GM12878 (cell line): ENCODE measurements around the gene ANGPTL2. TPM values are rescaled to one million over a fixed set of nuclear protein-coding genes. Genes with fewer than 3 reads are reported as not detected.

ENCODE experiments used
- ATAC-seq: fragments of 200-7000 bp; cut with Tn5 transposase; 3 replicates; pipeline ENCODE4 v1.9.1; 2020; ENCODE audit warnings: mild to moderate bottlenecking, moderate library complexity
- BruUV-seq: library from RNA; stranded (reverse); fragments of 400-500 nt; replicated peaks from 2 replicates; lab custom pipeline; 2021; lab: Mats Ljungman, UMichigan
- CTCF ChIA-PET: fragments of 300-600 bp; sonication (Branson Sonifier 250); formaldehyde crosslinking; extraction: SDS; loops from one replicate; lab custom pipeline; 2021; ENCODE audit warnings: inconsistent platforms; lab: Yijun Ruan, JAX
- POLR2A ChIA-PET: fragments of 350-600 bp; formaldehyde crosslinking; extraction: SDS; loops from one replicate; lab custom pipeline; 2021; ENCODE audit warnings: inconsistent platforms; lab: Charles Lee
- RAD21 ChIA-PET: fragments of 300-600 bp; sonication (Branson Sonifier 250); formaldehyde crosslinking; loops from one replicate; lab custom pipeline; 2023; ENCODE audit warnings: antibody characterized with exemption; ENCODE audit not compliant: unreplicated experiment; lab: Charles Lee
- SMC1A ChIA-PET: fragments of 300-600 bp; sonication (Branson Sonifier 250); formaldehyde crosslinking; loops from one replicate; lab custom pipeline; 2023; ENCODE audit not compliant: unreplicated experiment, uncharacterized antibody; lab: Charles Lee
- DNase-seq: peaks from one replicate; pipeline ENCODE4 v3.0.0-alpha.2; 2011; ENCODE audit warnings: low read depth, low spot score
- FAIRE-seq: peaks from 3 replicates; lab custom pipeline; 2011; peaks lifted over from hg19 to GRCh38; lab: Jason Lieb, UNC
- H2AFZ ChIP-seq: 2 replicates; pipeline ENCODE4 v1.6.0; 2011; ENCODE audit warnings: low read depth, low read length, control low read depth; ENCODE audit not compliant: control insufficient read depth
- H3K27ac ChIP-seq: 2 replicates; pipeline ENCODE4 v1.5.1; 2011; ENCODE audit warnings: control low read depth; ENCODE audit not compliant: control insufficient read depth, insufficient read depth
- H3K27me3 ChIP-seq, 2 experiments: replicated peaks in 1 of 2; 2 replicates each; pipeline versions ENCODE4 v1.6.0 to v1.6.1; 2011; ENCODE audit warnings: low read length in 1 of 2; ENCODE audit not compliant: control insufficient read depth in 2 of 2, insufficient read depth in 2 of 2
- H3K36me3 ChIP-seq, 2 experiments: 2 replicates each; pipeline ENCODE4 v1.5.1; 2011; ENCODE audit warnings: low read length in 1 of 2; ENCODE audit not compliant: control insufficient read depth in 2 of 2, insufficient read depth in 2 of 2
- H3K4me1 ChIP-seq: 2 replicates; pipeline ENCODE4 v1.6.1; 2011; ENCODE audit warnings: mild to moderate bottlenecking, low read length, moderate library complexity, mixed read lengths; ENCODE audit not compliant: control insufficient read depth, insufficient read depth
- H3K4me2 ChIP-seq: 2 replicates; pipeline ENCODE4 v1.6.0; 2011; ENCODE audit warnings: control low read depth; ENCODE audit not compliant: control insufficient read depth, insufficient read depth
- H3K4me3 ChIP-seq: fragments of 200-600 bp; sonication (generic); 2 replicates; pipeline ENCODE4 v1.5.1; 2016
- H3K79me2 ChIP-seq: 2 replicates; pipeline ENCODE4 v1.6.0; 2011; ENCODE audit warnings: low read length; ENCODE audit not compliant: control insufficient read depth, insufficient read depth
- H3K9ac ChIP-seq: 2 replicates; pipeline ENCODE4 v1.8.0; 2011; ENCODE audit warnings: low read length, control low read depth, mixed read lengths; ENCODE audit not compliant: control insufficient read depth, insufficient read depth
- H3K9me3 ChIP-seq: replicated peaks from 3 replicates; pipeline ENCODE4 v1.5.1; 2011; ENCODE audit warnings: mild to moderate bottlenecking, low read length; ENCODE audit not compliant: control insufficient read depth, insufficient read depth
- H4K20me1 ChIP-seq: 2 replicates; pipeline ENCODE4 v1.6.0; 2011; ENCODE audit not compliant: control insufficient read depth, insufficient read depth
- BHLHE40 ChIP-seq, 2 experiments: fragments of 450-650 bp in 1 of 2; IDR thresholded peaks; 2 replicates each; pipeline ENCODE4 v1.6.1; 2011 to 2017; ENCODE audit warnings: low read depth in 2 of 2, borderline replicate concordance in 1 of 2, improper control_type of control experiment in 1 of 2, low read length in 1 of 2, mild to moderate bottlenecking in 1 of 2
- CBX3 ChIP-seq: fragments of 200-600 bp; sonication (generic); IDR thresholded peaks from 2 replicates; pipeline ENCODE4 v1.6.1; 2016; ENCODE audit warnings: low read depth, borderline replicate concordance
- CHD1 ChIP-seq: IDR thresholded peaks from 2 replicates; pipeline ENCODE4 v1.6.1; 2012; ENCODE audit warnings: low read depth, low read length, improper control_type of control experiment
- EED ChIP-seq: sonication (generic); IDR thresholded peaks from 2 replicates; pipeline ENCODE4 v1.6.1; 2016; ENCODE audit warnings: antibody characterized with exemption, low read depth
- FOXK2 ChIP-seq: fragments of 450-650 bp; IDR thresholded peaks from 2 replicates; pipeline ENCODE4 v1.6.1; 2017; ENCODE audit warnings: mild to moderate bottlenecking, moderate library complexity
- NR2F1 ChIP-seq: fragments of 450-650 bp; conservative IDR thresholded peaks from 2 replicates; pipeline ENCODE4 v1.6.1; 2017; ENCODE audit warnings: mild to moderate bottlenecking
- PAX8 ChIP-seq: fragments of 450-650 bp; IDR thresholded peaks from 2 replicates; pipeline ENCODE4 v1.6.1; 2017; ENCODE audit warnings: mild to moderate bottlenecking, moderate library complexity
- RB1 ChIP-seq: fragments of 450-650 bp; formaldehyde crosslinking; IDR thresholded peaks from 2 replicates; pipeline ENCODE4 v1.6.1; 2017; ENCODE audit warnings: mild to moderate bottlenecking, borderline replicate concordance
- RFX5 ChIP-seq: IDR thresholded peaks from 2 replicates; pipeline ENCODE4 v1.6.1; 2011; ENCODE audit warnings: low read depth, low read length, improper control_type of control experiment
- RUNX3 ChIP-seq: IDR thresholded peaks from 2 replicates; pipeline ENCODE4 v1.6.1; 2012; ENCODE audit warnings: low read length, inconsistent platforms
- SMC3 ChIP-seq: IDR thresholded peaks from 2 replicates; pipeline ENCODE4 v1.6.1; 2011; ENCODE audit warnings: low read length, improper control_type of control experiment, borderline replicate concordance
- WGBS: methylation state at CpG from one replicate; pipeline ENCODE4 v1.1.6; 2016; ENCODE audit warnings: low lambda C conversion rate; ENCODE audit not compliant: insufficient replicate concordance, insufficient coverage; ENCODE audit errors: missing lambda C conversion rate; 5-methylcytosine and 5-hydroxymethylcytosine counted together
- in situ Hi-C: fragments of 300-500 bp; cut with MboI; formaldehyde crosslinking; loops from 9 replicates; pipeline ENCODE4 v1.14.3; 2018; ENCODE audit warnings: mixed read lengths
- intact Hi-C: fragments of 100-400 bp; cut with micrococcal nuclease; formaldehyde crosslinking; loops from one replicate; pipeline ENCODE4 v1.14.2; 2022; ENCODE audit not compliant: unreplicated experiment
- polyA plus RNA-seq, 11 experiments: library from polyadenylated mRNA; depleted of rRNA in 4 of 11; unstranded in 6 of 11; stranded (reverse) in 5 of 11; fragments of >200 nt; fragmentation: Nextera tagmentation in 4 of 11; fragmentation: Illumina TruSeq in 1 of 11; extraction: Ambion mirVana in 4 of 11; extraction: Trizol in 1 of 11; gene quantifications; 1 replicate in 1 of 11; 2 replicates in 10 of 11; pipeline versions ENCODE4 v1.2.1 to v1.2.3, GENCODE V29; 2011 to 2016; ENCODE audit warnings: inconsistent platforms in 2 of 11, missing spikeins in 2 of 11, low read depth in 1 of 11
- total RNA-seq, 4 experiments: library from RNA; depleted of rRNA in 3 of 4; stranded (reverse); fragments of >200 nt in 3 of 4; fragmentation: Illumina TruSeq in 1 of 4; extraction: Trizol in 1 of 4; gene quantifications; 2 replicates each; pipeline versions ENCODE4 v1.2.1 to v1.2.3, GENCODE V29; 2013 to 2021
- TF ChIP-seq, protein P1 (sequence below): IDR thresholded peaks from 2 replicates; pipeline ENCODE4 v1.6.1; 2012; ENCODE audit warnings: low read length, inconsistent platforms

The ANGPTL2 gene
- total and polyA plus RNA-seq, 10 of the 15 experiments (the other 5 are each of a cell fraction or from before 2014, with no cell fraction given) = 0.13 to 2.6 (median 0.82) TPM; not detected in 1

DNA sequence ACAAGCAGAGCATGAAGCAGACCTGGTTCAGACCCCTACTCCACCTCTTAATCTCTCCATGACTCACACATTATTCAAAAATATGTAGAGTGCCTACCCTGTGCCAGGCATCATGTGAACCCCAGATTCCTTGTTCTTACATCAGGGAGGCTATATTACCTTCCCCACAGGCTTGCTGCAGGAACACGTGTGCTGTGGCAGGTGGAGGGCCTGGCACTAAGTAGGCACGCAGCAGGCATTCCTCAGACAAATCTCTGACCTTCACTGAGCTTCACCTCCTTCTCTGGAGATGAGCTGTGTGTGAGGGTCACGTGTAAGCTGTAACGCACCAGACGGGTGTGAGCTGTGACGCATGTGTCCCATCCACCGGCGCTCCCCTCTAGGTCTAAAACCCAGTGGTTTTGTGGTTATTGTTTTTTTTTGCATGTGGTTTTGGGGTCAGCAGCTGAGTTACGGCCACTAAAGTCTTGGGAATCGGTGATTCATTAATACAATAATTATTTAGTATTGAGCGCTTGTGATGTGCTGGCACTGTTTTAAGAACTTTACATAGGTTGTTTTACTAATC lies 30.3 kb downstream of the ANGPTL2 start:
- Histone ChIP-seq H3K4me2 (no peak overlapping the region), H3K9me3 (no peaks in the 10 kb centered on the region), H4K20me1 (no peaks in the 10 kb centered on the region), H3K9ac (no peak overlapping the region), H3K36me3 (no peaks in the 10 kb centered on the region), H3K27ac (no peak overlapping the region), H3K27me3 (no peaks in the 10 kb centered on the region), H2AFZ (no peak overlapping the region), H3K4me1 (no peaks in the 10 kb centered on the region), H3K4me3 (no peak overlapping the region), H3K79me2 (no peaks in the 10 kb centered on the region)
- TF ChIP-seq CBX3 (no peak), PAX8 (no peak), BHLHE40 (IDR thresholded peaks at IDR 0.05; ENCODE audit: borderline replicate concordance in 1 of 2, low read depth in 2 of 2, low read length in 1 of 2) (peak in 1 of 2 experiments; percentile 66; a peak in 2 of 4 replicates), NR2F1 (0 out of 2 replicates have a peak, but pooled peaks have one; percentile 17), CHD1 (no peak), EED (peak; percentile 27; the same call in 1 of the 2 replicates), SMC3 (no peak), RB1 (no peak), RUNX3 (peak; percentile 72), RFX5 (no peak), FOXK2 (no peak)
- TF ChIP-seq, protein P1, sequence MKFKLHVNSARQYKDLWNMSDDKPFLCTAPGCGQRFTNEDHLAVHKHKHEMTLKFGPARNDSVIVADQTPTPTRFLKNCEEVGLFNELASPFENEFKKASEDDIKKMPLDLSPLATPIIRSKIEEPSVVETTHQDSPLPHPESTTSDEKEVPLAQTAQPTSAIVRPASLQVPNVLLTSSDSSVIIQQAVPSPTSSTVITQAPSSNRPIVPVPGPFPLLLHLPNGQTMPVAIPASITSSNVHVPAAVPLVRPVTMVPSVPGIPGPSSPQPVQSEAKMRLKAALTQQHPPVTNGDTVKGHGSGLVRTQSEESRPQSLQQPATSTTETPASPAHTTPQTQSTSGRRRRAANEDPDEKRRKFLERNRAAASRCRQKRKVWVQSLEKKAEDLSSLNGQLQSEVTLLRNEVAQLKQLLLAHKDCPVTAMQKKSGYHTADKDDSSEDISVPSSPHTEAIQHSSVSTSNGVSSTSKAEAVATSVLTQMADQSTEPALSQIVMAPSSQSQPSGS = no peak
- BruUV-seq = no TSS peak
- FAIRE-seq = no peak
- ATAC-seq = peak; percentile 73
- WGBS = 56% methylated on average over 11 of the region's 11 CpGs
- ChIA-PET SMC1A (interaction anchor here (1.3 kb wide), 1 partner anchor 108 kb away, joined by 3 read pairs; no protein-coding TSS in a partner anchor), CTCF (interaction anchor here (0.7 kb wide), 1 partner anchor 33 kb away, joined by 3 read pairs; no protein-coding TSS in a partner anchor), RAD21 (no interaction called here), POLR2A (interaction anchor here (0.6 to 1.9 kb wide), 3 partner anchors 10 to 364 kb away, joined by 3 to 6 read pairs (median 5); no protein-coding TSS in a partner anchor)
- DNase-seq = no peak
- intact Hi-C loops = no loop called here
- in situ Hi-C loops = no loop called here
